SH-SY5Y (cell line): ENCODE results near the gene NR4A1.

Experiments
- GATA2 ChIP-seq: IDR thresholded peaks from 2 replicates; pipeline ENCODE4 v1.6.1; 2011; ENCODE audit warnings: mild to moderate bottlenecking, low read depth, low read length
- GATA3 ChIP-seq: IDR thresholded peaks from 2 replicates; pipeline ENCODE4 v1.6.1; 2011; ENCODE audit warnings: low read depth, mild to moderate bottlenecking, low read length, moderate library complexity

DNA sequence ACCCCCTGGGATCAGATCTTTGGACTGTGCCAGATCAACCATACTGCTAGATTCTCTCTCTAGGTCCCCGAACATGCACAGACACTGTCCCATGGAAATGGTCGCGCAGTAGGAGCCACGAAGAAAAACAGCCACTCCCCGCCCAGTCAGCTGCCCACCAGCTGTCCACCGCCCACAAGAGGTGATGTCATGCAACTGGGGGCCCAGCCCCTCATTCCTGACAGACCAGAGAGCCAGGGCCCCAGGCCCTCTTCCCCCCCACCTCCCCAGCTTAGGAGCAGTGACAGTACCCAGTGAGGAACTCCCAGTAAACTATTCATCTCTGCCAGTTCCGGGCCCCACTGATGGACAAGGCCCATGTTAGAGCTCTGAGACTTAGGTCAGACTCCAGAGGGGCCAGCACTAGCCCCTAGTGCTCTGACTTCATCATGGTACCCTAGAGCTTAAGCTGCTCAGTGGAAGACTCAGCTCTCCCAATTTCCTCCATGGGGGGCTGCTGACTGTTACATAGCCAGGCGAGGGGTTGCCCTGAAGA, 48.2 kb upstream of the NR4A1 start:
- TF ChIP-seq GATA2, result no peak
- TF ChIP-seq GATA3, result no peak
